Glutamatergic neuron (in vitro differentiated cells): Measurements from ENCODE around the gene SRSF7. TPM values are rescaled to one million over a fixed set of nuclear protein-coding genes. Genes with fewer than 3 reads are reported as not detected.
"Not testable (repeated sequence)": the region's sequence is repeated elsewhere in the genome, so short reads cannot be mapped to it uniquely, and the experiment has no call there.

Experiments used
- DNase-seq: peaks from one replicate; pipeline ENCODE4 v3.0.0; 2022
- H3K27ac Mint-ChIP-seq: one replicate; pipeline ENCODE4 v1.8.0; 2020; ENCODE audit warnings: mild to moderate bottlenecking, mixed read lengths, inconsistent platforms; ENCODE audit not compliant: unreplicated experiment
- H3K27me3 Mint-ChIP-seq: one replicate; pipeline ENCODE4 v1.8.0; 2020; ENCODE audit warnings: mild to moderate bottlenecking, moderate library complexity, mixed read lengths, inconsistent platforms; ENCODE audit not compliant: unreplicated experiment
- H3K36me3 Mint-ChIP-seq: one replicate; pipeline ENCODE4 v1.8.0; 2020; ENCODE audit warnings: mild to moderate bottlenecking, mixed read lengths, inconsistent platforms; ENCODE audit not compliant: unreplicated experiment
- H3K4me1 Mint-ChIP-seq: one replicate; pipeline ENCODE4 v1.8.0; 2020; ENCODE audit warnings: mild to moderate bottlenecking, low read depth, mixed read lengths, inconsistent platforms; ENCODE audit not compliant: unreplicated experiment
- H3K4me3 Mint-ChIP-seq: one replicate; pipeline ENCODE4 v1.8.0; 2020; ENCODE audit warnings: mild to moderate bottlenecking, mixed read lengths, inconsistent platforms; ENCODE audit not compliant: unreplicated experiment
- H3K9me3 Mint-ChIP-seq: one replicate; pipeline ENCODE4 v1.8.0; 2020; ENCODE audit warnings: mild to moderate bottlenecking, moderate library complexity, mixed read lengths, inconsistent platforms; ENCODE audit not compliant: unreplicated experiment
- CTCF ChIP-seq: fragments of 200-600 bp; sonication (generic); IDR thresholded peaks from one replicate; pipeline ENCODE4 v1.5.0; 2021; ENCODE audit not compliant: partially characterized antibody, unreplicated experiment
- total RNA-seq: library from RNA; stranded (reverse); fragmentation: NEBNext Ultra II Directional; extraction: Animal tissue kit (Norgen Biotek cat#: 25700); gene quantifications from one replicate; pipeline ENCODE4 v1.2.1, GENCODE V29; 2021; ENCODE audit not compliant: unreplicated experiment

The SRSF7 gene
- total RNA-seq, 1 donor from 2014 or later, result 155 TPM

DNA sequence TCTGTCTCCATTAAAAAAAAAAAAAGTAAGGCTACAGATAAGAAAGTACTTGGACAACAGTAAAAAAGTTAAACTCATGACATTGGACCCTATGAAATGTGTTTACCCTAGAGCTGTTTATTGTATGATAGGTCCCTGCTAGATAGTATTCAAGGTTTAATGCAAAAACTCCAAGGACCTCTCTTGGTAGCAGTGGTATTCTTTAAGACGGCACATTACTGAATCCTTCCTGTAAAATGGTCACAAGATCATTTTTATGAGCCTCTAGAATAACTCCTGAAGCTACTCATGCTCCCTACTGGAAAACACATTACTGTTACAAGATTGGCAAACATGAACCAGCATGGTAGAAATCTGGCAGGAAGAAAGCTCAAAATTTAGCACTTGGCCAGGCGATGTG, 46.5 kb downstream of the SRSF7 start:
- DNase-seq, result no peak
- no peak overlapping the region for H3K4me3 Mint-ChIP-seq
- H3K9me3 Mint-ChIP-seq, result peaks cover 2% of the 10 kb centered on the region
- H3K36me3 Mint-ChIP-seq, result peaks cover 5% of the 10 kb centered on the region
- H3K4me1 Mint-ChIP-seq, result peaks cover 4% of the 10 kb centered on the region
- no peaks in the 10 kb centered on the region for H3K27me3 Mint-ChIP-seq
- no peak for TF ChIP-seq CTCF
- H3K27ac Mint-ChIP-seq, result no peak overlapping the region

- not testable (repeated sequence) for H3K4me3 Mint-ChIP-seq, H3K36me3 Mint-ChIP-seq, H3K27me3 Mint-ChIP-seq, DNase-seq, H3K27ac Mint-ChIP-seq, H3K9me3 Mint-ChIP-seq, H3K4me1 Mint-ChIP-seq
These were observed 47.8 kb downstream of the SRSF7 start for GRCh38 chr2:38703336-38703735.

GRCh38 chr2:38702413-38702812, 48.7 kb downstream of the SRSF7 start:
- Mint-ChIP-seq H3K4me3 (no peak overlapping the region), H3K4me1 (no peaks in the 10 kb centered on the region), H3K27me3 (peaks cover 1% of the 10 kb centered on the region), H3K36me3 (peaks cover 5% of the 10 kb centered on the region), H3K9me3 (peaks cover 2% of the 10 kb centered on the region), H3K27ac (no peak overlapping the region)
- TF ChIP-seq CTCF, result no peak
- no peak for DNase-seq

- H3K36me3 Mint-ChIP-seq, result peaks cover 5% of the 10 kb centered on the region
- H3K4me1 Mint-ChIP-seq, result no peaks in the 10 kb centered on the region
- H3K4me3 Mint-ChIP-seq, result no peak overlapping the region
- H3K27me3 Mint-ChIP-seq, result peaks cover 1% of the 10 kb centered on the region
- TF ChIP-seq CTCF, result no peak
- H3K27ac Mint-ChIP-seq, result no peak overlapping the region
- H3K9me3 Mint-ChIP-seq, result peaks cover 2% of the 10 kb centered on the region
- DNase-seq, result no peak
These were observed 49.6 kb downstream of the SRSF7 start for GRCh38 chr2:38701542-38701941.

DNA sequence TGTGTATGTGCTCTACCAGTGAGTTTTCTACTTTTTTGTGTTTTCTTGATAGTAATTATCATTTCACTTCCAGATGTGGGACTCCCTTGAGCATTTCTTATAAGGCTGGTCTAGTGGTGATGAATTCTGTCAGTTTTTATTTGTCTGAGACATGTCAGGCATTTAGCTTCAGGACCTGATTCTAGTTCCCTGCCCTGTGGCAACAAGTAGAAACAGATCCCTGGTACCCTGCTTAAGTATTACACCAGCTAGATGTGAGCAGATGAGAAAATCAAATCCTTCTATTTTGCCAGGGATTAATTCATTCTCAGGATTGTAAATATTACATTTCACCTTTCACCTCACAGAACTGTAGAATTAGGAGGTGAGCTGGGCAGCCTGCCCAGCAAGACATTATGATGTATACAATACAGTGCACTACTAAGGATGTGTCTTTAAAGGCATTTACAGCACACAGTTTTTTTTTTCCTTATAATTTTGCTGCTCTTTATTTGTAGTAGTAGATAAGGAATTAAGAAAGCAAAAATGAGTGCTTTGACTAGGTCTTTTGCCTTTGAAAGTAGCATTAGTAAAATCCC, 50.2 kb downstream of the SRSF7 start:
- no peaks in the 10 kb centered on the region for H3K4me1 Mint-ChIP-seq
- peaks cover 1% of the 10 kb centered on the region for H3K27me3 Mint-ChIP-seq
- H3K4me3 Mint-ChIP-seq, result no peak overlapping the region
- peaks cover 5% of the 10 kb centered on the region for H3K36me3 Mint-ChIP-seq
- TF ChIP-seq CTCF, result no peak
- H3K27ac Mint-ChIP-seq, result no peak overlapping the region
- no peak for DNase-seq
- peaks cover 3% of the 10 kb centered on the region for H3K9me3 Mint-ChIP-seq
